HepG2 (cell line): ENCODE measurements around the gene U2SURP.

Source experiments
- BCLAF1 ChIP-seq: fragments of 450-650 bp; IDR thresholded peaks from 2 replicates; pipeline ENCODE4 v1.6.1; 2017; ENCODE audit warnings: mild to moderate bottlenecking
- CTCF ChIP-seq: sonication (generic); formaldehyde crosslinking; IDR thresholded peaks from 2 replicates; pipeline ENCODE4 v1.5.0; 2020; ENCODE audit warnings: mild to moderate bottlenecking, missing genetic modification reagents, moderate library complexity
- ETV5 ChIP-seq: IDR thresholded peaks from 2 replicates; pipeline ENCODE4 v1.6.1; 2018; ENCODE audit warnings: missing biosample characterization, missing genetic modification reagents, inconsistent platforms, borderline replicate concordance
- NCOR1 ChIP-seq: fragments of 200-600 bp; sonication (generic); IDR thresholded peaks from 2 replicates; pipeline ENCODE4 v1.7.0; 2017; ENCODE audit warnings: antibody characterized with exemption, low read length, borderline replicate concordance
- SRSF4 ChIP-seq: fragments of 200-400 bp; formaldehyde crosslinking; IDR thresholded peaks from one replicate; pipeline ENCODE4 v1.6.1; 2018; ENCODE audit warnings: mild to moderate bottlenecking, low read depth, low read length, moderate library complexity; ENCODE audit not compliant: poor library complexity, severe bottlenecking
- THAP11 ChIP-seq: IDR thresholded peaks from 2 replicates; pipeline ENCODE4 v1.6.1; 2016; ENCODE audit warnings: missing biosample characterization, missing genetic modification reagents
- ZMYM2 ChIP-seq: sonication (generic); formaldehyde crosslinking; IDR thresholded peaks from 2 replicates; pipeline ENCODE4 v1.8.0; 2022; ENCODE audit warnings: mild to moderate bottlenecking, missing genetic modification reagents
- ZNF224 ChIP-seq: sonication (generic); formaldehyde crosslinking; IDR thresholded peaks from 2 replicates; pipeline ENCODE4 v1.5.0; 2020; ENCODE audit warnings: mild to moderate bottlenecking, missing genetic modification reagents
- ZNF790 ChIP-seq: sonication (generic); formaldehyde crosslinking; IDR thresholded peaks from 2 replicates; pipeline ENCODE4 v1.8.0; 2022; ENCODE audit warnings: missing genetic modification reagents, mild to moderate bottlenecking, borderline replicate concordance

GRCh38 chr3:143081844-143082778 is 80.7 kb downstream of the U2SURP start:
- TF ChIP-seq ZNF224 (CRISPR knock-in tag), result no peak
- TF ChIP-seq NCOR1, result no peak
- TF ChIP-seq SRSF4, result no peak
- no peak for TF ChIP-seq CTCF
- TF ChIP-seq ETV5 (CRISPR knock-in tag), result no peak
- no peak for TF ChIP-seq ZMYM2 (CRISPR knock-in tag)
- TF ChIP-seq ZNF790, result no peak
- no peak for TF ChIP-seq BCLAF1
- TF ChIP-seq THAP11, result no peak
